Measurements from ENCODE around the gene ZCWPW1.
A peak's percentile ranks its signal among the peaks of the same experiment; 100 is the strongest.

The ZCWPW1 gene

GRCh38 chr7:100464210-100464660, 35.7 kb upstream of the ZCWPW1 start, which contains the start of gene SPACDR:
SPACDR (minus strand) TSS chr7:100464260; CDS start chr7:100464025, 235 bp downstream.
- no peak within 1 kb of the TSS for H2BK15ac ChIP-seq (ENCODE audit: low read length)
- no peak within 1 kb of the TSS for H4K91ac ChIP-seq (ENCODE audit: low read depth, low read length, poor library complexity)
- no CpG with 5 or more reads among the region's 7 CpGs for WGBS, 2 donors (ENCODE audit: extremely low coverage in 2 of 2, insufficient read length in 2 of 2, insufficient replicate concordance in 1 of 2)
- H3K4ac ChIP-seq (ENCODE audit: low read length) = no peak within 1 kb of the TSS
- no peaks in the 10 kb centered on the region for H3K9me3 ChIP-seq (replicated peaks in 1 of 2; ENCODE audit: control insufficient read depth in 2 of 2, insufficient read depth in 1 of 2, low read depth in 1 of 2, low read length in 2 of 2)
- no peak within 1 kb of the TSS for H3K14ac ChIP-seq (ENCODE audit: low read length)
- no peak within 1 kb of the TSS for H3K23ac ChIP-seq (ENCODE audit: low read depth, low read length, poor library complexity)
- no peaks in the 10 kb centered on the region for H3K79me1 ChIP-seq (ENCODE audit: low read depth, low read length)
- no peaks in the 10 kb centered on the region for H3K4me1 ChIP-seq (ENCODE audit: control insufficient read depth in 2 of 2, insufficient read depth in 1 of 2, low read depth in 1 of 2, low read length in 2 of 2)
- no peak within 1 kb of the TSS for H2BK12ac ChIP-seq (ENCODE audit: low read length)
- no peak within 1 kb of the TSS for H3K18ac ChIP-seq (ENCODE audit: low read length)
- peaks cover 2 to 15% of the 10 kb centered on the region in 2 donors for H3K36me3 ChIP-seq (replicated peaks in 1 of 2; ENCODE audit: control insufficient read depth in 2 of 2, insufficient read depth in 2 of 2, low read length in 2 of 2)
- no peak within 1 kb of the TSS for H2BK120ac ChIP-seq (ENCODE audit: low read depth, low read length)
- no peak within 1 kb of the TSS for H3K4me2 ChIP-seq (ENCODE audit: insufficient read depth, low read length, poor library complexity, severe bottlenecking)
- H4K8ac ChIP-seq (ENCODE audit: low read depth, low read length) = no peak within 1 kb of the TSS
- H3K27me3 ChIP-seq (ENCODE audit: control insufficient read depth in 3 of 3, insufficient read depth in 3 of 3, low read depth in 1 of 3, low read length in 3 of 3) = no peaks in the 10 kb centered on the region
- no peak for DNase-seq (ENCODE audit: low spot score)
- H3K27ac ChIP-seq (replicated peaks; ENCODE audit: low read length) = no peak within 1 kb of the TSS
- H2AFZ ChIP-seq (ENCODE audit: low read length) = no peak within 1 kb of the TSS
- H2BK5ac ChIP-seq (ENCODE audit: low read length) = no peak within 1 kb of the TSS
- H2AK5ac ChIP-seq (ENCODE audit: low read depth, low read length) = no peak within 1 kb of the TSS
- H3K9ac ChIP-seq (ENCODE audit: low read depth, low read length, poor library complexity) = no peak within 1 kb of the TSS
- no peak within 1 kb of the TSS for H3K4me3 ChIP-seq (ENCODE audit: low read length in 2 of 2)

DNA sequence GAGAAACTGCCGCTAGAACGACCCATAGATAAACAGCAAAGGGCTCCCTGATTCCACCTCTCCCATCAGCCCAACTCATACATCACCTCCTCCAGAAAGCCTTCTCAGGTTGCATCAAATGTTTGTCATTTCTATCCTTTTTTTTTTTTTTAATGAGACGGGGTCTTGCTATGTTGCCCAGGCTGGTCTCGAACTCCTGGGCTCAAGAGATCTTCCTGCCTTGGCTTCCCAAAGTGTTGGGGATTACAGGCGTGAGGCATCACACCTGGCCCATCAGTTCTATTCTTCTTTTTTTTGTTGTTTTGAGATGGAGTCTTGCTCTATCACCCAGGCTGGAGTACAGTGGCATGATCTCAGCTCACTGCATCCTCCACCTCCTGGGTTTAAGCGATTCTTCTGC, 28.5 kb upstream of the ZCWPW1 start:
- no peak overlapping the region for H3K18ac ChIP-seq (ENCODE audit: low read length)
- H3K27me3 ChIP-seq (ENCODE audit: control insufficient read depth in 3 of 3, insufficient read depth in 3 of 3, low read depth in 1 of 3, low read length in 3 of 3) = no peaks in the 10 kb centered on the region
- no peak overlapping the region for H3K4me2 ChIP-seq (ENCODE audit: insufficient read depth, low read length, poor library complexity, severe bottlenecking)
- peaks cover 0 to 2% of the 10 kb centered on the region in 2 donors for H3K4me1 ChIP-seq (ENCODE audit: control insufficient read depth in 2 of 2, insufficient read depth in 1 of 2, low read depth in 1 of 2, low read length in 2 of 2)
- H2AFZ ChIP-seq (ENCODE audit: low read length) = no peak overlapping the region
- H3K79me1 ChIP-seq (ENCODE audit: low read depth, low read length) = no peaks in the 10 kb centered on the region
- no peak overlapping the region for H2BK12ac ChIP-seq (ENCODE audit: low read length)
- H2BK120ac ChIP-seq (ENCODE audit: low read depth, low read length) = no peak overlapping the region
- H4K8ac ChIP-seq (ENCODE audit: low read depth, low read length) = no peak overlapping the region
- no peak overlapping the region for H2BK15ac ChIP-seq (ENCODE audit: low read length)
- no peak overlapping the region for H3K27ac ChIP-seq (replicated peaks; ENCODE audit: low read length)
- peaks cover 0 to 2% of the 10 kb centered on the region in 2 donors for H3K9me3 ChIP-seq (replicated peaks in 1 of 2; ENCODE audit: control insufficient read depth in 2 of 2, insufficient read depth in 1 of 2, low read depth in 1 of 2, low read length in 2 of 2)
- DNase-seq (ENCODE audit: low spot score) = no peak
- H4K91ac ChIP-seq (ENCODE audit: low read depth, low read length, poor library complexity) = no peak overlapping the region
- no CpG with 5 or more reads among the region's 6 CpGs for WGBS, 2 donors (ENCODE audit: extremely low coverage in 2 of 2, insufficient read length in 2 of 2, insufficient replicate concordance in 1 of 2)
- H2BK5ac ChIP-seq (ENCODE audit: low read length) = no peak overlapping the region
- no peak overlapping the region for H3K9ac ChIP-seq (ENCODE audit: low read depth, low read length, poor library complexity)
- no peak overlapping the region for H2AK5ac ChIP-seq (ENCODE audit: low read depth, low read length)
- no peaks in the 10 kb centered on the region for H3K36me3 ChIP-seq (replicated peaks in 1 of 2; ENCODE audit: control insufficient read depth in 2 of 2, insufficient read depth in 2 of 2, low read length in 2 of 2)
- no peak overlapping the region for H3K4me3 ChIP-seq (ENCODE audit: low read length in 2 of 2)
- no peak overlapping the region for H3K4ac ChIP-seq (ENCODE audit: low read length)
- H3K23ac ChIP-seq (ENCODE audit: low read depth, low read length, poor library complexity) = no peak overlapping the region
- H3K14ac ChIP-seq (ENCODE audit: low read length) = no peak overlapping the region

DNA sequence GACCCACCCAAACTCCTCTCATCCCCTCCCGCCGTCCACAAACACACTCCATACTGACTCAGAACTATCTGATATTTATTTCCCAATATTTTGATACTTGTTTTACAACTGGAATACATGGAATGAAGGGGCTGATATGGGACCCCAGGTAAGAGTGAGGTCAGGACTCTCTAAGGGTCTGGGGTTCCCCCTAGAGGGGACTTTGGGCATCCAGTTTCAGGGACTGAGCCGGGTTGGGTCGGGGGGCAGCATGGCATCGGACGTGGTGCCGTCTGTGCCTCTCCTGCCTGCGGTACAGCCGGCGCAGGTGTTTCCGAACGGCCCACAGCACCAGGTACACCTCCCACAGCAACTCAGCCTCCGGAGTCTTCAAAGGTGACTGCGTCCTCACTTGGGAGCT, 28.1 kb upstream of the ZCWPW1 start:
- Histone ChIP-seq H3K27ac (replicated peaks; ENCODE audit: low read length) (no peak overlapping the region), H2BK12ac (ENCODE audit: low read length) (no peak overlapping the region), H3K79me1 (ENCODE audit: low read depth, low read length) (no peaks in the 10 kb centered on the region), H2BK15ac (ENCODE audit: low read length) (no peak overlapping the region), H3K4me1 (ENCODE audit: control insufficient read depth in 2 of 2, insufficient read depth in 1 of 2, low read depth in 1 of 2, low read length in 2 of 2) (peaks cover 0 to 2% of the 10 kb centered on the region in 2 donors), H4K91ac (ENCODE audit: low read depth, low read length, poor library complexity) (no peak overlapping the region), H2AFZ (ENCODE audit: low read length) (no peak overlapping the region), H4K8ac (ENCODE audit: low read depth, low read length) (no peak overlapping the region), H3K36me3 (replicated peaks in 1 of 2; ENCODE audit: control insufficient read depth in 2 of 2, insufficient read depth in 2 of 2, low read length in 2 of 2) (no peaks in the 10 kb centered on the region), H3K27me3 (ENCODE audit: control insufficient read depth in 3 of 3, insufficient read depth in 3 of 3, low read depth in 1 of 3, low read length in 3 of 3) (no peaks in the 10 kb centered on the region), H2BK120ac (ENCODE audit: low read depth, low read length) (no peak overlapping the region), H2BK5ac (ENCODE audit: low read length) (no peak overlapping the region), H2AK5ac (ENCODE audit: low read depth, low read length) (no peak overlapping the region), H3K23ac (ENCODE audit: low read depth, low read length, poor library complexity) (no peak overlapping the region), H3K9me3 (replicated peaks in 1 of 2; ENCODE audit: control insufficient read depth in 2 of 2, insufficient read depth in 1 of 2, low read depth in 1 of 2, low read length in 2 of 2) (peaks cover 0 to 2% of the 10 kb centered on the region in 2 donors), H3K9ac (ENCODE audit: low read depth, low read length, poor library complexity) (no peak overlapping the region), H3K4me3 (ENCODE audit: low read length in 2 of 2) (no peak overlapping the region), H3K18ac (ENCODE audit: low read length) (no peak overlapping the region), H3K4me2 (ENCODE audit: insufficient read depth, low read length, poor library complexity, severe bottlenecking) (no peak overlapping the region), H3K14ac (ENCODE audit: low read length) (no peak overlapping the region), H3K4ac (ENCODE audit: low read length) (peak overlapping the region; percentile 10)
- DNase-seq (ENCODE audit: low spot score) = no peak
- WGBS, 2 donors (ENCODE audit: extremely low coverage in 2 of 2, insufficient read length in 2 of 2, insufficient replicate concordance in 1 of 2) = 100% methylated on average over 2 of the region's 14 CpGs; no CpG with 5 or more reads in 1 of the 2 donors

- Histone ChIP-seq H3K79me1 (ENCODE audit: low read depth, low read length) (no peaks in the 10 kb centered on the region), H3K27ac (replicated peaks; ENCODE audit: low read length) (no peak overlapping the region), H2AFZ (ENCODE audit: low read length) (no peak overlapping the region), H3K4ac (ENCODE audit: low read length) (no peak overlapping the region), H3K9me3 (replicated peaks in 1 of 2; ENCODE audit: control insufficient read depth in 2 of 2, insufficient read depth in 1 of 2, low read depth in 1 of 2, low read length in 2 of 2) (peaks cover 0 to 2% of the 10 kb centered on the region in 2 donors), H3K14ac (ENCODE audit: low read length) (no peak overlapping the region), H4K8ac (ENCODE audit: low read depth, low read length) (no peak overlapping the region), H2BK15ac (ENCODE audit: low read length) (no peak overlapping the region), H3K23ac (ENCODE audit: low read depth, low read length, poor library complexity) (no peak overlapping the region), H3K18ac (ENCODE audit: low read length) (no peak overlapping the region), H3K36me3 (replicated peaks in 1 of 2; ENCODE audit: control insufficient read depth in 2 of 2, insufficient read depth in 2 of 2, low read length in 2 of 2) (no peaks in the 10 kb centered on the region), H2BK5ac (ENCODE audit: low read length) (no peak overlapping the region), H2AK5ac (ENCODE audit: low read depth, low read length) (no peak overlapping the region), H2BK12ac (ENCODE audit: low read length) (no peak overlapping the region), H3K4me1 (ENCODE audit: control insufficient read depth in 2 of 2, insufficient read depth in 1 of 2, low read depth in 1 of 2, low read length in 2 of 2) (peaks cover 0 to 3% of the 10 kb centered on the region in 2 donors), H2BK120ac (ENCODE audit: low read depth, low read length) (no peak overlapping the region), H3K27me3 (ENCODE audit: control insufficient read depth in 3 of 3, insufficient read depth in 3 of 3, low read depth in 1 of 3, low read length in 3 of 3) (no peaks in the 10 kb centered on the region), H3K9ac (ENCODE audit: low read depth, low read length, poor library complexity) (no peak overlapping the region), H4K91ac (ENCODE audit: low read depth, low read length, poor library complexity) (no peak overlapping the region), H3K4me2 (ENCODE audit: insufficient read depth, low read length, poor library complexity, severe bottlenecking) (no peak overlapping the region), H3K4me3 (ENCODE audit: low read length in 2 of 2) (no peak overlapping the region)
- WGBS, 2 donors (ENCODE audit: extremely low coverage in 2 of 2, insufficient read length in 2 of 2, insufficient replicate concordance in 1 of 2) = no CpG with 5 or more reads among the region's 3 CpGs
- DNase-seq (ENCODE audit: low spot score) = no peak
These were observed 26.7 kb upstream of the ZCWPW1 start for GRCh38 chr7:100455206-100455605.

Data from neuronal stem cell (in vitro differentiated cells).